Activated naive CD4-positive, alpha-beta T cell treated with anti-CD3 and anti-CD28 coated beads for 36 hours (primary cell): ENCODE results near the gene PXYLP1. TPM values are rescaled to one million over a fixed set of nuclear protein-coding genes. Genes with fewer than 3 reads are reported as not detected.

Source experiments
- CTCF ChIA-PET: fragments of 350-600 bp; sonication (Branson Sonifier 250); formaldehyde crosslinking; loops from one replicate; lab custom pipeline; 2021; ENCODE audit warnings: antibody characterized with exemption; lab: Charles Lee
- DNase-seq: peaks from one replicate; pipeline ENCODE4 v3.0.0-alpha.2; 2020
- H3K27ac Mint-ChIP-seq: one replicate; pipeline ENCODE4 v1.8.0; 2021; ENCODE audit warnings: mild to moderate bottlenecking, mixed read lengths
- H3K27me3 Mint-ChIP-seq: one replicate; pipeline ENCODE4 v1.8.0; 2021; ENCODE audit warnings: low read depth, mixed read lengths
- H3K36me3 Mint-ChIP-seq: one replicate; pipeline ENCODE4 v1.8.0; 2021; ENCODE audit warnings: low read depth, mixed read lengths
- H3K4me1 Mint-ChIP-seq: one replicate; pipeline ENCODE4 v1.8.0; 2021; ENCODE audit warnings: low read depth, mixed read lengths
- H3K4me3 Mint-ChIP-seq: one replicate; pipeline ENCODE4 v1.8.0; 2021; ENCODE audit warnings: mild to moderate bottlenecking, moderate library complexity, mixed read lengths
- H3K9me3 Mint-ChIP-seq: one replicate; pipeline ENCODE4 v1.8.0; 2021; ENCODE audit warnings: mixed read lengths
- intact Hi-C: fragments of 100-400 bp; cut with micrococcal nuclease; formaldehyde crosslinking; loops from one replicate; pipeline ENCODE4 v1.15.1; 2023
- total RNA-seq, 2 experiments: library from RNA; stranded (reverse); gene quantifications; one replicate each; pipeline ENCODE4 v1.2.3, GENCODE V29; 2021

The PXYLP1 gene
- total RNA-seq, 2 experiments from 2014 or later = 8.4 to 9.7 TPM

DNA sequence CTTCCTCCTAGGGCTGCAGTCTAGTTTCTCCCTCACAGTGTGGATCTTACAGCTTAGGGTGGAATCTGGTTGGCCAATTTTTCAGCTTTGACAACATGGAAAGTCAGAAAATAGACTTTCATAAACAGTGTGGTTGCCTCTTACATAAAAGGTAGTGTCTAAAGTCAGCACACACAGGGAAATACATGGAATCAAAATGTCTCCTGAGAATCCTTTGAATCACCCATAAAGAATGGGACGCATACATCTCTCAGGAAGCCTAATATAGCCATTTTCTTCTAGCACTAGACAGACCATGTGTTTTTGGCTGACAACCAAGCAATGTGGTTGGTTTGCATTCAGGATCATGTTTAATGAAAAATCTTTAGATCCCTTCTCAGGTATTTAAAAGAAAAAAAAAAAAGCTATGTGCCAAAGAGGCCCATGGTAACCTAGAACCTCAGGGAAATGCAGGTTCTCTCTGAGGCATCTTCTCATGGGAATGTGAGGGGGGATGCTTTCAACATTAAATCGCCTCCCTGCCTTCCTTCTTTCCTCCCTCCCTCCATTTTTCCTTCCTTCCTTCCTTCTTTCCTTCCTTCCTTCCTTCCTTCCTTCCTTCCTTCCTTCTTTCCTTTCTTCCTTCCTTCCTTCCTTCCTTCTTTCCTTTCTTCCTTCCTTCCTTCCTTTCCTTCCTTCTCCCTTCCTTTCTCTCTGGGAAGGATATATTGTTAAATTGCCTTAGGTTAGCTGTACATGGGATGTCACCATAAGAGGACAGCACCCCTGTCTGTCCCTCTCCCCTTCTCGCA is 102.4 kb downstream of the PXYLP1 start:
- intact Hi-C loops = no loop called here
- H3K27ac Mint-ChIP-seq = no peak overlapping the region
- no peak overlapping the region for H3K4me3 Mint-ChIP-seq
- H3K27me3 Mint-ChIP-seq = no peaks in the 10 kb centered on the region
- H3K9me3 Mint-ChIP-seq = no peaks in the 10 kb centered on the region
- no peaks in the 10 kb centered on the region for H3K36me3 Mint-ChIP-seq
- CTCF ChIA-PET = interaction anchor here (0.7 to 1.4 kb wide), 2 partner anchors 10 to 1136 kb away, joined by 3 to 4 read pairs; no protein-coding TSS in a partner anchor
- DNase-seq = no peak
- H3K4me1 Mint-ChIP-seq = no peaks in the 10 kb centered on the region

- CTCF ChIA-PET = interaction anchor here (0.7 to 1.4 kb wide), 3 partner anchors 11 to 1137 kb away, joined by 3 to 4 read pairs (median 3); no protein-coding TSS in a partner anchor
- intact Hi-C loops = no loop called here
- Mint-ChIP-seq H3K4me1 (no peaks in the 10 kb centered on the region), H3K36me3 (no peaks in the 10 kb centered on the region), H3K9me3 (no peaks in the 10 kb centered on the region), H3K27ac (no peak overlapping the region), H3K27me3 (no peaks in the 10 kb centered on the region), H3K4me3 (no peak overlapping the region)
- no peak for DNase-seq
Measured at GRCh38 chr3:141334627-141335250, 103.1 kb downstream of the PXYLP1 start.

DNA sequence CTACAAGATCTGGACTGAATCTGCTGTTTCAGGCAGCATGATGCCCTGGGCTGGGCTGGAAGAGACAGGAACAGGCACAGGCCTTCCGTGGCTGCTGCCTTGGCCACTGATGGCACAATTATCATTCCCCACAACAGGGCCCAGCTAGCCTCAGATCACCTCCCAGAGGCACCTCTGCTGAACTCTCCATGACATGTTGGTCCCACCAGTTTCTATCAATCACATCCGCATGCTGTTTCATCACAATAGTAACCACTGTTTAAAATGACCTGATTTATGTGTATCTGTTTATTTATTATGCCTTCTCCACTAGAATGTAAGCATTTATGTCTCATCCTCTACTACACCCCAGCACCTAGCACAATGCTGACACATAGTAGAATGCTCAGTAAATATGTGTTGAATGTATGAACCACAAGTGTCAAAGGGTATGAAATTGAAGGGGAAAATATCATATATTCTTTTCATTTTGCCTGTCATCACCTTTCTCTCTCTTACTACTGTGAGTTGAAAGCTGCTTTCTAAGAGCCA is 104.0 kb downstream of the PXYLP1 start:
- no peak overlapping the region for H3K4me3 Mint-ChIP-seq
- H3K27me3 Mint-ChIP-seq = no peaks in the 10 kb centered on the region
- H3K36me3 Mint-ChIP-seq = no peaks in the 10 kb centered on the region
- intact Hi-C loops = no loop called here
- CTCF ChIA-PET = interaction anchor here (1.1 kb wide), 1 partner anchor 25 kb away, joined by 3 read pairs; no protein-coding TSS in a partner anchor
- no peak for DNase-seq
- H3K27ac Mint-ChIP-seq = no peak overlapping the region
- no peaks in the 10 kb centered on the region for H3K9me3 Mint-ChIP-seq
- H3K4me1 Mint-ChIP-seq = no peaks in the 10 kb centered on the region

GRCh38 chr3:141336672-141337522 is 105.3 kb downstream of the PXYLP1 start:
- Mint-ChIP-seq H3K4me3 (no peak overlapping the region), H3K9me3 (no peaks in the 10 kb centered on the region), H3K27ac (no peak overlapping the region), H3K27me3 (no peaks in the 10 kb centered on the region), H3K4me1 (no peaks in the 10 kb centered on the region), H3K36me3 (no peaks in the 10 kb centered on the region)
- CTCF ChIA-PET = interaction anchor here (0.6 to 1.2 kb wide), 3 partner anchors 23 to 118 kb away, joined by 3 to 5 read pairs (median 3); no protein-coding TSS in a partner anchor
- intact Hi-C loops = no loop called here
- DNase-seq = no peak

- Mint-ChIP-seq H3K27ac (no peak overlapping the region), H3K36me3 (no peaks in the 10 kb centered on the region), H3K4me1 (no peaks in the 10 kb centered on the region), H3K9me3 (no peaks in the 10 kb centered on the region), H3K27me3 (no peaks in the 10 kb centered on the region), H3K4me3 (no peak overlapping the region)
- CTCF ChIA-PET = interaction anchor here (1.1 to 1.2 kb wide), 2 partner anchors 34 to 117 kb away, joined by 3 to 5 read pairs; no protein-coding TSS in a partner anchor
- DNase-seq = no peak
- intact Hi-C loops = no loop called here
Measured at GRCh38 chr3:141337523-141337854, 105.9 kb downstream of the PXYLP1 start.

- intact Hi-C loops = no loop called here
- CTCF ChIA-PET = interaction anchor here (1.1 kb wide), 1 partner anchor 35 kb away, joined by 3 read pairs; no protein-coding TSS in a partner anchor
- H3K27me3 Mint-ChIP-seq = no peaks in the 10 kb centered on the region
Measured at GRCh38 chr3:141337991-141338390, 106.4 kb downstream of the PXYLP1 start.

DNA sequence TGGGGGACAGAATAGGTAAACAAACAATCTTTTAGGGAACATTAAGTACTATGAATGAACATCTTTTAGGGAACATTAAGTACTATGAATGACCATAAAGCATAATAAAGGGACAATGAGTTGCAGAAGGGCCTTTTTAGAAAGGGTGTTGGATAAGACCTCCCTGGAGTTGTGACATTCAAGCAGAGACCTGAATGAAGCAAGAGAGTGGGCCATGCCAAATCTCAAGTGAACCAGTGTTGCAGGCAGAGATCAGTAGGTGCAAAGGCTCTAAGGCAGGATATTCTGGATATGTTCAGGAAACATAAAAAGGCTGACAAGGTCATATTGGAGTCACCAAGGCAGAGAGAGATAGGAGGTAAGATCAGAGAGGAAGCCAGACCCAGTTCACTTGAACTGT is 107.3 kb downstream of the PXYLP1 start:
- intact Hi-C loops = no loop called here
- Mint-ChIP-seq H3K27ac (no peak overlapping the region), H3K9me3 (no peaks in the 10 kb centered on the region), H3K36me3 (no peaks in the 10 kb centered on the region), H3K4me3 (no peak overlapping the region), H3K27me3 (no peaks in the 10 kb centered on the region), H3K4me1 (no peaks in the 10 kb centered on the region)
- DNase-seq = no peak
- CTCF ChIA-PET = no interaction called here

More at GRCh38 chr3:141337991-141338390, 106.4 kb downstream of the PXYLP1 start:
- Mint-ChIP-seq H3K27ac (no peak overlapping the region), H3K36me3 (no peaks in the 10 kb centered on the region), H3K4me3 (no peak overlapping the region), H3K4me1 (no peaks in the 10 kb centered on the region), H3K9me3 (no peaks in the 10 kb centered on the region)
- no peak for DNase-seq

- H3K9me3 Mint-ChIP-seq = no peaks in the 10 kb centered on the region
- H3K36me3 Mint-ChIP-seq = no peaks in the 10 kb centered on the region
- no peak for DNase-seq
- H3K27me3 Mint-ChIP-seq = no peaks in the 10 kb centered on the region
- H3K27ac Mint-ChIP-seq = no peak overlapping the region
- intact Hi-C loops = no loop called here
- no peak overlapping the region for H3K4me3 Mint-ChIP-seq
- no peaks in the 10 kb centered on the region for H3K4me1 Mint-ChIP-seq
- CTCF ChIA-PET = interaction anchor here (0.5 to 0.6 kb wide), 2 partner anchors 64 to 106 kb away, joined by 3 to 5 read pairs; no protein-coding TSS in a partner anchor
Measured at GRCh38 chr3:141341536-141341935, 109.9 kb downstream of the PXYLP1 start.

DNA sequence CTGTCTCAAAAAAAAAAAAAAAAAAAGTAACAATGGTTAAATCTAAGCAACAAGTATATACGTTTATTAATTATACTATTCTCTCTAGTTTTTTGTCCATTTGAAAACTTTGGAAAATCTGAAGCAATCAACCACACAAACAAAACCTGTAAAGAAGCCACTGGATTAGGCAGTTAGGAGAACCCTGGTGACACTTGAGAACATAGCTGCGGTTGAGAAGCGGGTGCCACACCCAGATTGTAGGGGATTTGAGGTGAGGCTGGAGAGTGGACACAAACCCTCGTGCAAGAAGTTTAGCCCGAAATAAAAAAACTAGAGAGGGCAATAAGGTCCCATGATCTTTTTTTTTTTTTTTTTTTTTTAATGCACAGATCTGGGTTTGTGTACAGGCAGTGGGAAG is 110.8 kb downstream of the PXYLP1 start:
- Mint-ChIP-seq H3K36me3 (no peaks in the 10 kb centered on the region), H3K4me1 (no peaks in the 10 kb centered on the region), H3K27me3 (no peaks in the 10 kb centered on the region), H3K4me3 (no peak overlapping the region), H3K9me3 (no peaks in the 10 kb centered on the region), H3K27ac (no peak overlapping the region)
- CTCF ChIA-PET = interaction anchor here (0.7 to 0.9 kb wide), 2 partner anchors 18 to 20 kb away, joined by 3 read pairs; no protein-coding TSS in a partner anchor
- no peak for DNase-seq
- intact Hi-C loops = no loop called here

DNA sequence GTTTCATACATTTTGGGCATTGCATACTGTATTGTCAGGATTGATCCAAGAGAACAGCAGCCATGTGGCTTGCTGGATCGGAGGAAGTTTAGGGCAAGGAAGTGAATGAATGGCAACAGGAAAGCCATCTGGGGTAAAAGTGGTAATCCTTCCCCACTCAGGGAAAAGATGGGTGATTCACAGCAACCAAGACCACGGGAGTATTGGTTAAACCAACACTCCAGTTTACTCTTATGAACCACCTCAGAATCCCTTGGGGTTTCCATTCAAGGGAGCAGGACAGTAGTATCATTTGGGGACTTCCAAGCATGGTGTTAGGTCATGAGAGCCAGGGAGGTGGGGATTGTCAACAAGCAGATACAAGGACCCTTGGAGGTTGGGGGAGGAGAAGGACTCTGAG is 111.5 kb downstream of the PXYLP1 start:
- Mint-ChIP-seq H3K36me3 (no peaks in the 10 kb centered on the region), H3K9me3 (no peaks in the 10 kb centered on the region), H3K27ac (no peak overlapping the region), H3K27me3 (no peaks in the 10 kb centered on the region), H3K4me3 (no peak overlapping the region), H3K4me1 (no peaks in the 10 kb centered on the region)
- CTCF ChIA-PET = interaction anchor here (0.7 to 0.9 kb wide), 2 partner anchors 18 to 21 kb away, joined by 3 read pairs; no protein-coding TSS in a partner anchor
- no peak for DNase-seq
- intact Hi-C loops = no loop called here

- Mint-ChIP-seq H3K4me1 (no peaks in the 10 kb centered on the region), H3K9me3 (no peaks in the 10 kb centered on the region), H3K27me3 (no peaks in the 10 kb centered on the region), H3K4me3 (no peak overlapping the region), H3K27ac (no peak overlapping the region), H3K36me3 (no peaks in the 10 kb centered on the region)
- CTCF ChIA-PET = interaction anchor here (2.4 kb wide), 1 partner anchor 109 kb away, joined by 8 read pairs; no protein-coding TSS in a partner anchor
- intact Hi-C loops = no loop called here
- no peak for DNase-seq
Measured at GRCh38 chr3:141343865-141344271, 112.2 kb downstream of the PXYLP1 start.
